HG03066 (cell line): ENCODE results near the gene SLC19A3.
"Not testable (repeated sequence)": the region's sequence is repeated elsewhere in the genome, so short reads cannot be mapped to it uniquely, and the experiment has no call there.

ENCODE experiments used
- ATAC-seq: cut with Tn5 transposase; IDR thresholded peaks from one replicate; pipeline ENCODE4 v1.9.1; 2021; ENCODE audit warnings: low read depth; ENCODE audit not compliant: unreplicated experiment

Gene SLC19A3

GRCh38 chr2:227706859-227707258, 11.0 kb downstream of the SLC19A3 start:
- no peak for ATAC-seq

- ATAC-seq, result no peak
Observed at GRCh38 chr2:227703961-227704360, 13.9 kb downstream of the SLC19A3 start.

GRCh38 chr2:227703280-227703732, 14.5 kb downstream of the SLC19A3 start:
- no peak for ATAC-seq

GRCh38 chr2:227701556-227701955, 16.3 kb downstream of the SLC19A3 start:
- no peak for ATAC-seq

- ATAC-seq, result no peak
Observed at GRCh38 chr2:227696990-227697679, 20.7 kb downstream of the SLC19A3 start.

GRCh38 chr2:227687189-227687588, 30.6 kb downstream of the SLC19A3 start:
- ATAC-seq, result no peak

- no peak for ATAC-seq
Observed at GRCh38 chr2:227684258-227684657, 33.6 kb downstream of the SLC19A3 start.

- no peak for ATAC-seq
Observed at GRCh38 chr2:227677928-227678327, 39.9 kb downstream of the SLC19A3 start.

- ATAC-seq, result no peak
Observed at GRCh38 chr2:227674485-227674884, 43.3 kb downstream of the SLC19A3 start.

- ATAC-seq, result not testable (repeated sequence)
Observed at GRCh38 chr2:227673620-227674019, 44.2 kb downstream of the SLC19A3 start.

- ATAC-seq, result no peak
Observed at GRCh38 chr2:227671170-227671905, 46.5 kb downstream of the SLC19A3 start.

GRCh38 chr2:227666631-227667170, 51.1 kb downstream of the SLC19A3 start, which contains the start of gene SCYGR5:
Gene SCYGR5 (plus strand): TSS chr2:227666804. CDS start chr2:227666804, 0 bp downstream.
- not testable (repeated sequence) for ATAC-seq

GRCh38 chr2:227665189-227665940, 52.5 kb downstream of the SLC19A3 start:
- ATAC-seq, result no peak

- ATAC-seq, result no peak
Observed at GRCh38 chr2:227661827-227662226, 56.0 kb downstream of the SLC19A3 start.

GRCh38 chr2:227661025-227661649, 56.7 kb downstream of the SLC19A3 start:
- ATAC-seq, result no peak

GRCh38 chr2:227657199-227657845, 60.5 kb downstream of the SLC19A3 start:
- ATAC-seq, result no peak

- ATAC-seq, result no peak
Observed at GRCh38 chr2:227655454-227655853, 62.4 kb downstream of the SLC19A3 start.

GRCh38 chr2:227654426-227654825, 63.4 kb downstream of the SLC19A3 start:
- no peak for ATAC-seq

GRCh38 chr2:227653419-227653818, 64.4 kb downstream of the SLC19A3 start:
- ATAC-seq, result no peak

GRCh38 chr2:227643990-227644551, 73.8 kb downstream of the SLC19A3 start:
- no peak for ATAC-seq
